T-helper 1 cell treated with Interleukin-12 subunit alpha and Interleukin-12 subunit beta and Interleukin-4 antibody, amounts not matched to agents 30 μg/mL and 1 μg/mL, for 36 hours (primary cell): Measurements from ENCODE around the gene LIPC.
A peak's percentile ranks its signal among the peaks of the same experiment; 100 is the strongest.

Experiments
- H3K27ac Mint-ChIP-seq: one replicate; pipeline ENCODE4 v1.8.0; 2021; ENCODE audit warnings: mild to moderate bottlenecking, mixed read lengths
- H3K27me3 Mint-ChIP-seq: one replicate; pipeline ENCODE4 v1.8.0; 2021; ENCODE audit warnings: low read depth, mixed read lengths
- H3K36me3 Mint-ChIP-seq: one replicate; pipeline ENCODE4 v1.8.0; 2021; ENCODE audit warnings: low read depth, mixed read lengths
- H3K4me1 Mint-ChIP-seq: one replicate; pipeline ENCODE4 v1.8.0; 2021; ENCODE audit warnings: low read depth, mixed read lengths
- H3K4me3 Mint-ChIP-seq: one replicate; pipeline ENCODE4 v1.8.0; 2021; ENCODE audit warnings: mild to moderate bottlenecking, moderate library complexity, mixed read lengths
- H3K9me3 Mint-ChIP-seq: one replicate; pipeline ENCODE4 v1.8.0; 2021; ENCODE audit warnings: mixed read lengths

Gene LIPC

DNA sequence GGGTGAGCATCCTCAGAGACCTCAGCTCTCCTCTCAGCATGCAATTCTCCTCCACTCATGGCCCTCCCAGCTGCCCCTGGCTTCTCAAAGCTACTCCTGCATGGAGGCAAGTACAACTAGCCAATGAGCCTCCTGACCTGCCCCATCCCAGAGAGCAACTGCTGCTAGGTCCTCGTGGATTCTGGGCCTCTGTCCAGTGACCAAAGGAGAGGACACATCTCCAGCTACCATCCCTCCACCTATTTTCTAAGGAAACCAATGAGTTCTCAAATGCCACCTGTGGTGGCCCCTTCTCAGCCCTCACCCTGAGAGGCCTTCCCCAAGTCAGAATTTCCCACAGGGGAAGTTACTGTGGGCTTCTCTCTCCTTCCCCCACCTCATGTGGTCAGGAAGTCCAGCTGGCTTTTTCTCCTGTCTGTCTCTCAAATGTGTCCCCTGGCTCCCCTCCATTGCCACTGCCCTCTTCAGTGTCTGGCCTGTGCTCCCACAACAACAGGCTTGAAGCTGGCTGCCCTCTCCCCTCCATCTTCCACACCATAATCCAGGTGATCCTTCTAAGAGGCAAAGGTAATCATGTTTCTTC lies 43.0 kb downstream of the LIPC start:
- Mint-ChIP-seq H3K4me1 (peaks cover 59% of the 10 kb centered on the region), H3K27ac (peak overlapping the region; percentile 91), H3K4me3 (peak overlapping the region; percentile 74), H3K36me3 (peaks cover 11% of the 10 kb centered on the region), H3K27me3 (no peaks in the 10 kb centered on the region), H3K9me3 (peaks cover 3% of the 10 kb centered on the region)

GRCh38 chr15:58475573-58476524 lies 44.1 kb downstream of the LIPC start:
- H3K9me3 Mint-ChIP-seq = peaks cover 3% of the 10 kb centered on the region
- peak overlapping the region; percentile 91 for H3K27ac Mint-ChIP-seq
- peaks cover 53% of the 10 kb centered on the region for H3K4me1 Mint-ChIP-seq
- H3K4me3 Mint-ChIP-seq = peak overlapping the region; percentile 74
- H3K36me3 Mint-ChIP-seq = peaks cover 12% of the 10 kb centered on the region
- no peaks in the 10 kb centered on the region for H3K27me3 Mint-ChIP-seq

GRCh38 chr15:58476525-58477162 lies 44.9 kb downstream of the LIPC start:
- peaks cover 12% of the 10 kb centered on the region for H3K36me3 Mint-ChIP-seq
- peaks cover 52% of the 10 kb centered on the region for H3K4me1 Mint-ChIP-seq
- peak overlapping the region; percentile 16 for H3K27ac Mint-ChIP-seq
- H3K27me3 Mint-ChIP-seq = no peaks in the 10 kb centered on the region
- H3K9me3 Mint-ChIP-seq = peaks cover 3% of the 10 kb centered on the region
- no peak overlapping the region for H3K4me3 Mint-ChIP-seq

GRCh38 chr15:58477170-58477569 lies 45.4 kb downstream of the LIPC start:
- peak overlapping the region; percentile 16 for H3K27ac Mint-ChIP-seq
- no peaks in the 10 kb centered on the region for H3K27me3 Mint-ChIP-seq
- no peak overlapping the region for H3K4me3 Mint-ChIP-seq
- H3K36me3 Mint-ChIP-seq = peaks cover 12% of the 10 kb centered on the region
- peaks cover 3% of the 10 kb centered on the region for H3K9me3 Mint-ChIP-seq
- peaks cover 55% of the 10 kb centered on the region for H3K4me1 Mint-ChIP-seq

DNA sequence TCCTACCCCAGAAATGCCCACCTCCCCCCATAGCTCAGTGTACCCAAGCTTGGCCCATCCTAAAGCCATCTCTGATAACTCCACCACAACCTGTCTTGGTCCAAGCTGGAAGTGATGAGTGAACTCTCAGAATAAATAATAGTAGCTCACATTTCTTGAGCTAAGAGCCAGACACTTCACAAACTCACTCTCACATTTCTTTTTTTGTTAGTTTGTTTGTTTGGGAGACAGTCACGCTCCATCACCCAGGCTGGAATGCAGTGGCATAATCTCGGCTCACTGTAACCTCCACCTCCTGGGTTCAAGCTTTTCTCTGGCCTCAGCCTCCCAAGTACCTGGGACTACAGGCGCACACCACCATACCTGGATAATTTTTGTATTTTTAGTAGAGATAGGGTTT lies 46.2 kb downstream of the LIPC start:
- Mint-ChIP-seq H3K9me3 (peaks cover 3% of the 10 kb centered on the region), H3K27me3 (no peaks in the 10 kb centered on the region), H3K4me1 (peaks cover 53% of the 10 kb centered on the region), H3K27ac (peak overlapping the region; percentile 66), H3K36me3 (peaks cover 14% of the 10 kb centered on the region), H3K4me3 (no peak overlapping the region)

DNA sequence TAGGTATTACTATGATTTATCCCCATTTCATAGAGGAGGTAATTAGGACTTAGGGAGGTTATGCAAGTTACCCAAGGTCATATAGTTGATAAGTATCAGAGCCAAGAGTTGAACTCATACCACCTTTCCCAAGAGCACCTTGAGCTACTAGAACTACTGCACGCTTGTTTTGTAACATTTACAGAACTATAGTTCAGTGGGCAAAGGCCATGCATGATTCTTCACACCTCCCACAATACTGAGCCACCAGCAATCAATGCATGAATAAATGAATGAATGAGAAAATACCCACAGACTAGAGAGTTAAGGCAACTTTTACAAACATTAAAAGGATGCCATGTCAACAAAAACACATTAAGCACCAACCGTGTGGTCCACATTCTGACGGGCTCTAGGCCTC lies 46.8 kb downstream of the LIPC start:
- Mint-ChIP-seq H3K27me3 (no peaks in the 10 kb centered on the region), H3K36me3 (peaks cover 12% of the 10 kb centered on the region), H3K9me3 (peaks cover 3% of the 10 kb centered on the region), H3K4me3 (no peak overlapping the region), H3K4me1 (peaks cover 52% of the 10 kb centered on the region), H3K27ac (no peak overlapping the region)

DNA sequence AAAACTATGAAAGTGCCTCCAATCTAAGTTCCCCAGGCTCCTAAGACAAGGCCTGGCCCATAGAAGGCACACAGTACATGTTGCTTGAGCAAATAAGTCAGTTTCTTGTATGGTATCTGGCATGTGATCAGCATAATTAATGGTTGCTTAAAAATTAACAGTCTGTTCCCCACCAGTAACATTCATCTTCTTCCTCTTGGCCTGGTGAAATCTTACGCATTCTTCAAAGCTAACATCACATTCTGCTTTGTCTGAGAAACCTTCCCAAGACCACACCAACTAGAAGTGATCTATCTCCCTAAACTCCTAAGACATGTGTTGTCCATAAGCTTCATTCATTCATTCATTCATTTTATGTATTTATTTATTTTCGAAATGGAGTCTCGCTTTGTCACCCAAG lies 48.1 kb downstream of the LIPC start:
- peaks cover 3% of the 10 kb centered on the region for H3K9me3 Mint-ChIP-seq
- peaks cover 15% of the 10 kb centered on the region for H3K36me3 Mint-ChIP-seq
- H3K4me1 Mint-ChIP-seq = peaks cover 51% of the 10 kb centered on the region
- no peaks in the 10 kb centered on the region for H3K27me3 Mint-ChIP-seq
- H3K27ac Mint-ChIP-seq = no peak overlapping the region
- no peak overlapping the region for H3K4me3 Mint-ChIP-seq

DNA sequence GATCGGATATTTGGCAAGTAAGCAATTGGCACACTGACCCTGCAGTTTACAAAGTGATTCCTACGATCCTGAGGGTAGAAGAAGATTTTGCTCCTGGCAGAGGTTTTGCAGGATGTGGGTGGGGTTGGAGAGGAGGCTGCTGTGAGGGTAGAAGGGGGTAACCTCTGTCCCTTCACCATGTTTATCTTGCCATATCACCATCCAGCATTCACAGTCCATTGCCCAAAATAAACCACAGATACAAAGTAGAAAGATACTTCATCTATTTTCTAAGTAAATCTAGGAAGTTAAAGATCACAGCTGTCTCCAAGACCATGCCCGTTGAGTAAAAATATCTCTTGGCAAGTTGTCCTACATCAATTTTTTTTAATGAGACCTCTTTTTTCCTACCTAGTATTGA lies 51.6 kb downstream of the LIPC start:
- Mint-ChIP-seq H3K27ac (peak overlapping the region; percentile 57), H3K4me3 (no peak overlapping the region), H3K9me3 (peaks cover 4% of the 10 kb centered on the region), H3K36me3 (peaks cover 15% of the 10 kb centered on the region), H3K27me3 (no peaks in the 10 kb centered on the region), H3K4me1 (peaks cover 42% of the 10 kb centered on the region)

- Mint-ChIP-seq H3K4me3 (peak overlapping the region; percentile 72), H3K27ac (peak overlapping the region; percentile 96), H3K36me3 (peaks cover 18% of the 10 kb centered on the region), H3K4me1 (peaks cover 40% of the 10 kb centered on the region), H3K27me3 (no peaks in the 10 kb centered on the region), H3K9me3 (peaks cover 17% of the 10 kb centered on the region)
These were observed 53.2 kb downstream of the LIPC start for GRCh38 chr15:58484791-58485600.

DNA sequence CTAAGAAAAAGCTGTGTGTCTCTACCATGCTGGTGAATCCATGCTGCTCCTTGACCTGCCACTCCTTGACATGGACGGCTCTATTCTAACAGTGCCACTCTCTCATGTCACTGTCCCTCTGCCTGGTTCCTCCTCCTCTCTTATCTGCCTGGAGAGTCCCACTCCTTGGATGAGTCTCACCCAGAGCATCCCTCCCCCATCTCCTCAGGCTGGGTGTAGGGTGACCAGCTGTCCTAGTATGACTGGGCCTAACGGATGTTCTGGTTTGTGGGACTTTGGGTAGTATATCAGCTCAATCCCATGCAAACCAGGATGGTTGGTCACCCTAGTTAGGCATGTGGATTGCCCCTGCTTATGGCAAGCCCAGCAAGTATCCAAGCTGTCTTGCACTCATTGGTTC lies 54.3 kb downstream of the LIPC start:
- Mint-ChIP-seq H3K9me3 (peaks cover 18% of the 10 kb centered on the region), H3K4me3 (peak overlapping the region; percentile 56), H3K36me3 (peaks cover 17% of the 10 kb centered on the region), H3K27ac (peak overlapping the region; percentile 96), H3K27me3 (no peaks in the 10 kb centered on the region), H3K4me1 (peaks cover 40% of the 10 kb centered on the region)

GRCh38 chr15:58486564-58486963 lies 54.8 kb downstream of the LIPC start:
- H3K27ac Mint-ChIP-seq = peak overlapping the region; percentile 96
- peaks cover 17% of the 10 kb centered on the region for H3K36me3 Mint-ChIP-seq
- H3K9me3 Mint-ChIP-seq = peaks cover 18% of the 10 kb centered on the region
- peak overlapping the region; percentile 56 for H3K4me3 Mint-ChIP-seq
- H3K4me1 Mint-ChIP-seq = peaks cover 42% of the 10 kb centered on the region
- no peaks in the 10 kb centered on the region for H3K27me3 Mint-ChIP-seq

GRCh38 chr15:58487041-58487723 lies 55.4 kb downstream of the LIPC start:
- H3K9me3 Mint-ChIP-seq = peaks cover 18% of the 10 kb centered on the region
- peaks cover 43% of the 10 kb centered on the region for H3K4me1 Mint-ChIP-seq
- H3K27me3 Mint-ChIP-seq = no peaks in the 10 kb centered on the region
- H3K27ac Mint-ChIP-seq = peak overlapping the region; percentile 27
- H3K36me3 Mint-ChIP-seq = peaks cover 17% of the 10 kb centered on the region
- no peak overlapping the region for H3K4me3 Mint-ChIP-seq

- H3K27ac Mint-ChIP-seq = no peak overlapping the region
- peaks cover 17% of the 10 kb centered on the region for H3K36me3 Mint-ChIP-seq
- peaks cover 18% of the 10 kb centered on the region for H3K9me3 Mint-ChIP-seq
- peaks cover 45% of the 10 kb centered on the region for H3K4me1 Mint-ChIP-seq
- H3K4me3 Mint-ChIP-seq = no peak overlapping the region
- no peaks in the 10 kb centered on the region for H3K27me3 Mint-ChIP-seq
These were observed 55.9 kb downstream of the LIPC start for GRCh38 chr15:58487724-58488120.
